Measurements from ENCODE around the gene TNMD. TPM values are rescaled to one million over a fixed set of nuclear protein-coding genes. Genes with fewer than 3 reads are reported as not detected.

TNMD gene
- total RNA-seq, 1 donor from 2014 or later, result not detected

DNA sequence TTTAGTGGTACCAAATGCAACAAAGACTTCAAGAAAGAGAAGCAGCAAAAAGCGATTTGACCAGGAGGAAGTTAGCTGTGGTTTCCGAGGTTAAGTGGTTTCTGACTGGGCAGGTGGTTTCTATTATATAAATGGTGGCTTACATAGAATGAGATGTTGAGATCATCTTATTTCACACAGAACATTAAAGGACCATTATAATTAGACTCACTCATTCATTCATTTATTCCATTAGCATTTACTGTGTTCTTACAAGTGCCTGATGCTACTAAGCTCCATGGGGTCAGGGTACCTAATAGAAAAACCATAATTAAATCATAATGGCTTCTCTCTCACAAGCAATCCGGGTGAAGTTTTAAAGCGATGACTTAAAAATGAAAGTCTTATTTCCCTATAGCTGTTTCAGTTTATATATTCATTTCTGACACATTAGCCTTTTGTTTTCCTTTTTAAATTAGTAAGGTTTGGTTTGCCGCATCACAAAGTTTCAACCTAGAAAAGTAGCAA lies 41.3 kb downstream of the TNMD start:
- Histone ChIP-seq H3K27ac (no peak overlapping the region), H3K9me3 (no peaks in the 10 kb centered on the region), H3K27me3 (no peaks in the 10 kb centered on the region), H3K4me1 (no peaks in the 10 kb centered on the region), H3K36me3 (no peaks in the 10 kb centered on the region), H3K4me3 (no peak overlapping the region)
- intact Hi-C loops (cut with DNase I), result no loop called here
- DNase-seq (ENCODE audit: extremely low spot score in 2 of 2), result no peak
- TF ChIP-seq POLR2AphosphoS5 (IDR thresholded peaks at IDR 0.05; ENCODE audit: insufficient read depth in 1 of 2, low read depth in 1 of 2) (no peak), POLR2A (IDR thresholded peaks at IDR 0.05) (no peak)
- TF ChIP-seq, protein P1, sequence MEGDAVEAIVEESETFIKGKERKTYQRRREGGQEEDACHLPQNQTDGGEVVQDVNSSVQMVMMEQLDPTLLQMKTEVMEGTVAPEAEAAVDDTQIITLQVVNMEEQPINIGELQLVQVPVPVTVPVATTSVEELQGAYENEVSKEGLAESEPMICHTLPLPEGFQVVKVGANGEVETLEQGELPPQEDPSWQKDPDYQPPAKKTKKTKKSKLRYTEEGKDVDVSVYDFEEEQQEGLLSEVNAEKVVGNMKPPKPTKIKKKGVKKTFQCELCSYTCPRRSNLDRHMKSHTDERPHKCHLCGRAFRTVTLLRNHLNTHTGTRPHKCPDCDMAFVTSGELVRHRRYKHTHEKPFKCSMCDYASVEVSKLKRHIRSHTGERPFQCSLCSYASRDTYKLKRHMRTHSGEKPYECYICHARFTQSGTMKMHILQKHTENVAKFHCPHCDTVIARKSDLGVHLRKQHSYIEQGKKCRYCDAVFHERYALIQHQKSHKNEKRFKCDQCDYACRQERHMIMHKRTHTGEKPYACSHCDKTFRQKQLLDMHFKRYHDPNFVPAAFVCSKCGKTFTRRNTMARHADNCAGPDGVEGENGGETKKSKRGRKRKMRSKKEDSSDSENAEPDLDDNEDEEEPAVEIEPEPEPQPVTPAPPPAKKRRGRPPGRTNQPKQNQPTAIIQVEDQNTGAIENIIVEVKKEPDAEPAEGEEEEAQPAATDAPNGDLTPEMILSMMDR (IDR thresholded peaks at IDR 0.05), result no peak

DNA sequence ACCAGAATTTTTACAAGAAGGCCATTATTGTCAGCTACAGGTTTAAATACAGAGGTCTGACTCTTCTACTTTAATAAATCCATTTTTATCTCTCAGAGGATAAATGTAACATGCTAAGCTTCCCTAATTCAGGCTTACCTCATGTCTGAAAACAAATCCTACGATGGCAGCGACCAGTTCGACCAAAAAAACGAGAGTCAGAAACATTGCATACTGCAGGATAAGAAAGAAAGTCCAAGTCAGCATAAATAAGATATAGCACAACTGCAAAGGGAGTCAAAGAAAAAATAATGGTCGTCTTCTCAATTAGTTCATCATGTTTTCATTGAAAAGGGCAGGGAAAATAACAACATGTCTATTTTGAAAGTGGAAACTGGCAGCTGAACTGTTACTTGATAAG lies 50.3 kb downstream of the TNMD start:
- H3K9me3 ChIP-seq, result no peaks in the 10 kb centered on the region
- TF ChIP-seq POLR2AphosphoS5 (IDR thresholded peaks at IDR 0.05; ENCODE audit: insufficient read depth in 1 of 2, low read depth in 1 of 2) (no peak), POLR2A (IDR thresholded peaks at IDR 0.05) (no peak)
- TF ChIP-seq, protein P1 (IDR thresholded peaks at IDR 0.05), result no peak
- intact Hi-C loops (cut with DNase I), result no loop called here

DNA sequence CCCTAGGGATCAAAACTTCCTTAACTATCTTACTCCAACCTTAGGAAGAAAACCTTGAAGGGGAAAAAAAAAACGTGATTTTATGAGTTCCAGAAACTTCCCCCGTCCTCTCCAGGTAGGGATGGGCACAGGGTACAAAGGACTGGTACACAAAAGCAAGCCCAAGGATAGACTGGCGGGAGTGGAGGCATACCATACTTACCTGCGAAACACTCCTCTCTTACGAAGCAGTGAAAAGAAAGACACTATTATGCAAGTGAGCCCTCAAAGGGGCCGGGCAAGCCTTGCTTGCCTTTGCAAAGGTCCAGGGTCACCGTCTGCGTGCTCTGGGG lies 51.2 kb downstream of the TNMD start:
- no peaks in the 10 kb centered on the region for H3K27me3 ChIP-seq
- peak overlapping the region; percentile 49 to 51 for H3K4me3 ChIP-seq
- no peak for DNase-seq (ENCODE audit: extremely low spot score in 2 of 2)
- H3K4me1 ChIP-seq, result no peaks in the 10 kb centered on the region
- intact Hi-C loops (cut with DNase I), result no loop called here
- peaks cover 0 to 4% of the 10 kb centered on the region in 2 donors for H3K36me3 ChIP-seq
- TF ChIP-seq, protein P1 (IDR thresholded peaks at IDR 0.05), result no peak
- TF ChIP-seq POLR2A (IDR thresholded peaks at IDR 0.05) (no peak), POLR2AphosphoS5 (IDR thresholded peaks at IDR 0.05; ENCODE audit: insufficient read depth in 1 of 2, low read depth in 1 of 2) (no peak)
- no peaks in the 10 kb centered on the region for H3K9me3 ChIP-seq
- peak overlapping the region; percentile 61 for H3K27ac ChIP-seq

More for the DNA sequence above, 50.3 kb downstream of the TNMD start:
- H3K27me3 ChIP-seq, result no peaks in the 10 kb centered on the region
- no peak for DNase-seq (ENCODE audit: extremely low spot score in 2 of 2)
- no peaks in the 10 kb centered on the region for H3K4me1 ChIP-seq
- no peak overlapping the region for H3K27ac ChIP-seq
- no peak overlapping the region for H3K4me3 ChIP-seq
- H3K36me3 ChIP-seq, result peaks cover 0 to 4% of the 10 kb centered on the region in 2 donors

DNA sequence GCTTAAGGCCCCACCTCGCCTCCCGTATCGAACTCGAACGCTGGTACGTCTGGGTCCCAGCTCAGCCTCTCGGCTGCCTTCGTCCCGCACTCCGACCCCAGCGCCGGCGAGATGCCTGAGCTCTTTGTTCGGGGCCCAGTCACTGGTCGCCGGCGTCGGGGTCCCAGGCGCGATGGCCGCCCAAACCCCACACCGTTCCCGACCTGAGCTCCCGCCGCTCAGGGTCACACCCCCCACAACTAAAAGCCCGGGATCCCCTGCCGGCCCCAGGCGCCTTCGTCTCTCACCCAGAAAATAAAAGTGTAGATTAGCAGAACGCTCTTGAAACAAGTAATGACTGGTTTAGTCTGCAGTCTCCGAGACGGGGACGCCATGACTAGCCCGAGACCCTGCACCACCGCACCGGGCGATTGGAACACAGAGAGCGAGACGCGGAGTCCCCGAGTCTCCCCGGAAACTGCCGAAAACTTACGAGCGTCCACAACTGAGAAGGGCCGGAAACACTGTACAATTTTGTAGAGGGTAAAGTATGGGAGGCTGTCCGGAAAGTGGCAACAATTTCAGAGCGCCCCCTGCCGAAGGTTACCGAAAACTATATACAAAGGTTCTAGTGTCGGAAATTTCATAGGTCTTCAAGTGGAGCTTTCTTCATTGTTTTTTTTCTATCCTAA lies 51.7 kb downstream of the TNMD start, which contains the start of gene TSPAN6:
TSS of gene TSPAN6 (minus strand) at position 486 of the 671 bp plus-strand sequence. CDS start at position 374, 112 bp downstream.
- intact Hi-C loops (cut with DNase I), result no loop called here

More for the DNA sequence above, 51.7 kb downstream of the TNMD start, which contains the start of gene TSPAN6:
- Histone ChIP-seq H3K4me1 (no peaks in the 10 kb centered on the region), H3K4me3 (peak within 1 kb of the TSS; percentile 49 to 51), H3K27me3 (no peaks in the 10 kb centered on the region), H3K36me3 (peaks cover 0 to 4% of the 10 kb centered on the region in 2 donors), H3K9me3 (no peaks in the 10 kb centered on the region), H3K27ac (peak within 1 kb of the TSS; percentile 61)
- TF ChIP-seq, protein P1 (IDR thresholded peaks at IDR 0.05), result peak in 2 of 3 experiments; percentile 44 to 49
- TF ChIP-seq POLR2A (IDR thresholded peaks at IDR 0.05), result no peak
- TF ChIP-seq POLR2AphosphoS5 (IDR thresholded peaks at IDR 0.05; ENCODE audit: insufficient read depth in 1 of 2, low read depth in 1 of 2), result peak; percentile 25 to 68
- no peak for DNase-seq (ENCODE audit: extremely low spot score in 2 of 2)

Data from vagina (tissue), 2 donors.